ENCODE data around the gene PIP4P1.

DNA sequence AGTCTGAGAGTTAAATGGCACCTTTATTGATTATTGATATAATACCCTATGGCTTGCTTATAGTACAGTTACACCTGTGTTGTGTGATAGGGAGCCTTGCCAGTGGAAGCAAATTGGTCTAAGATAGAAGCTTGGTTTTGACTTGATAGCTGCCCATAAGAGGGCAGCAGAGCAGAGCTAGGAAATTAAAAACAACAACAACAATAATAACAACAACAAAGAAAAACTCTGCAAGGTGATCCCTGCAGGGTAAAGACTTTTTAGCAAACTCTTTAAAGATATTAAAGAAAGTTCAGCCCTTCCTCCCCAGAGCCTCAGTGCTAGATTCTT, 26.1 kb upstream of the PIP4P1 start:
- no peak for TF ChIP-seq RAD21 (conservative IDR thresholded peaks at IDR 0.05 in 1 of 2, IDR thresholded peaks at IDR 0.05 in 1 of 2)
- no peak for TF ChIP-seq POLR2A (IDR thresholded peaks at IDR 0.05; ENCODE audit: low read length)
- no peak for TF ChIP-seq RNF2 (IDR thresholded peaks at IDR 0.05; ENCODE audit: borderline replicate concordance, low read depth)
- TF ChIP-seq, protein P1, sequence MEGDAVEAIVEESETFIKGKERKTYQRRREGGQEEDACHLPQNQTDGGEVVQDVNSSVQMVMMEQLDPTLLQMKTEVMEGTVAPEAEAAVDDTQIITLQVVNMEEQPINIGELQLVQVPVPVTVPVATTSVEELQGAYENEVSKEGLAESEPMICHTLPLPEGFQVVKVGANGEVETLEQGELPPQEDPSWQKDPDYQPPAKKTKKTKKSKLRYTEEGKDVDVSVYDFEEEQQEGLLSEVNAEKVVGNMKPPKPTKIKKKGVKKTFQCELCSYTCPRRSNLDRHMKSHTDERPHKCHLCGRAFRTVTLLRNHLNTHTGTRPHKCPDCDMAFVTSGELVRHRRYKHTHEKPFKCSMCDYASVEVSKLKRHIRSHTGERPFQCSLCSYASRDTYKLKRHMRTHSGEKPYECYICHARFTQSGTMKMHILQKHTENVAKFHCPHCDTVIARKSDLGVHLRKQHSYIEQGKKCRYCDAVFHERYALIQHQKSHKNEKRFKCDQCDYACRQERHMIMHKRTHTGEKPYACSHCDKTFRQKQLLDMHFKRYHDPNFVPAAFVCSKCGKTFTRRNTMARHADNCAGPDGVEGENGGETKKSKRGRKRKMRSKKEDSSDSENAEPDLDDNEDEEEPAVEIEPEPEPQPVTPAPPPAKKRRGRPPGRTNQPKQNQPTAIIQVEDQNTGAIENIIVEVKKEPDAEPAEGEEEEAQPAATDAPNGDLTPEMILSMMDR (IDR thresholded peaks at IDR 0.05) = no peak; the same call in 2 of the 3 replicates
- TF ChIP-seq, protein P2, sequence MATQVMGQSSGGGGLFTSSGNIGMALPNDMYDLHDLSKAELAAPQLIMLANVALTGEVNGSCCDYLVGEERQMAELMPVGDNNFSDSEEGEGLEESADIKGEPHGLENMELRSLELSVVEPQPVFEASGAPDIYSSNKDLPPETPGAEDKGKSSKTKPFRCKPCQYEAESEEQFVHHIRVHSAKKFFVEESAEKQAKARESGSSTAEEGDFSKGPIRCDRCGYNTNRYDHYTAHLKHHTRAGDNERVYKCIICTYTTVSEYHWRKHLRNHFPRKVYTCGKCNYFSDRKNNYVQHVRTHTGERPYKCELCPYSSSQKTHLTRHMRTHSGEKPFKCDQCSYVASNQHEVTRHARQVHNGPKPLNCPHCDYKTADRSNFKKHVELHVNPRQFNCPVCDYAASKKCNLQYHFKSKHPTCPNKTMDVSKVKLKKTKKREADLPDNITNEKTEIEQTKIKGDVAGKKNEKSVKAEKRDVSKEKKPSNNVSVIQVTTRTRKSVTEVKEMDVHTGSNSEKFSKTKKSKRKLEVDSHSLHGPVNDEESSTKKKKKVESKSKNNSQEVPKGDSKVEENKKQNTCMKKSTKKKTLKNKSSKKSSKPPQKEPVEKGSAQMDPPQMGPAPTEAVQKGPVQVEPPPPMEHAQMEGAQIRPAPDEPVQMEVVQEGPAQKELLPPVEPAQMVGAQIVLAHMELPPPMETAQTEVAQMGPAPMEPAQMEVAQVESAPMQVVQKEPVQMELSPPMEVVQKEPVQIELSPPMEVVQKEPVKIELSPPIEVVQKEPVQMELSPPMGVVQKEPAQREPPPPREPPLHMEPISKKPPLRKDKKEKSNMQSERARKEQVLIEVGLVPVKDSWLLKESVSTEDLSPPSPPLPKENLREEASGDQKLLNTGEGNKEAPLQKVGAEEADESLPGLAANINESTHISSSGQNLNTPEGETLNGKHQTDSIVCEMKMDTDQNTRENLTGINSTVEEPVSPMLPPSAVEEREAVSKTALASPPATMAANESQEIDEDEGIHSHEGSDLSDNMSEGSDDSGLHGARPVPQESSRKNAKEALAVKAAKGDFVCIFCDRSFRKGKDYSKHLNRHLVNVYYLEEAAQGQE (IDR thresholded peaks at IDR 0.05) = no peak
- TF ChIP-seq BHLHE40 (IDR thresholded peaks at IDR 0.05; ENCODE audit: low read depth, low read length) = no peak
- TF ChIP-seq SMC3 (IDR thresholded peaks at IDR 0.05) = no peak
- no peak for TF ChIP-seq RCOR1 (IDR thresholded peaks at IDR 0.05; ENCODE audit: low read depth, low read length)
- no peak for TF ChIP-seq RFX5 (IDR thresholded peaks at IDR 0.05)
- TF ChIP-seq CHD2 (IDR thresholded peaks at IDR 0.05; ENCODE audit: low read length, partially characterized antibody) = no peak
- TF ChIP-seq NPAS2 (CRISPR knock-in tag; IDR thresholded peaks at IDR 0.05; ENCODE audit: borderline replicate concordance) = no peak
